ENCODE data around the gene NRBF2. TPM values are rescaled to one million over a fixed set of nuclear protein-coding genes. Genes with fewer than 3 reads are reported as not detected.
"Not testable (repeated sequence)": the region's sequence is repeated elsewhere in the genome, so short reads cannot be mapped to it uniquely, and the experiment has no call there.

Gene NRBF2
- total and polyA plus RNA-seq, 9 of the 15 experiments (the other 6 are each of a cell fraction or from before 2014, with no cell fraction given), result 20.8 to 52.1 (median 30.5) TPM

GRCh38 chr10:63133056-63133820 is at the start of gene NRBF2 (continued):
- TF ChIP-seq TSC22D4 (tag; IDR thresholded peaks at IDR 0.05) (no peak), SMC3 (conservative IDR thresholded peaks at IDR 0.05; ENCODE audit: insufficient read depth, low read depth, low read length) (no peak), WHSC1 (IDR thresholded peaks at IDR 0.05; ENCODE audit: low read length) (no peak), CBX2 (IDR thresholded peaks at IDR 0.05; ENCODE audit: insufficient read depth, low read length, poor library complexity, severe bottlenecking) (no peak), RFX5 (IDR thresholded peaks at IDR 0.05; ENCODE audit: low read depth, low read length) (peak; percentile 52; the same call in 1 of the 2 replicates), ATF6 (CRISPR knock-in tag; IDR thresholded peaks at IDR 0.05) (peak; percentile 59; the same call in 1 of the 2 replicates), ZNF253 (CRISPR knock-in tag; conservative IDR thresholded peaks at IDR 0.05) (no peak), ZMIZ1 (IDR thresholded peaks at IDR 0.05; ENCODE audit: low read depth in 2 of 2, low read length in 2 of 2) (peak in 1 of 2 experiments; percentile 80; a peak in 2 of 4 replicates), ZNF766 (CRISPR knock-in tag; conservative IDR thresholded peaks at IDR 0.05) (0 out of 2 replicates have a peak, but pooled peaks have one; percentile 14)

- H3K27me3 ChIP-seq (ENCODE audit: control insufficient read depth in 2 of 2, insufficient read depth in 2 of 2, low read length in 2 of 2); in situ Hi-C loops (cut with MboI); FAIRE-seq; H3K79me2 ChIP-seq (ENCODE audit: control insufficient read depth, insufficient read depth, low read length); H4K20me1 ChIP-seq (replicated peaks; ENCODE audit: control insufficient read depth, insufficient read depth, low read length); H3K4me1 ChIP-seq (replicated peaks in 1 of 2; ENCODE audit: control insufficient read depth in 2 of 2, insufficient read depth in 2 of 2, low read length in 2 of 2); H3K4me2 ChIP-seq (ENCODE audit: insufficient read depth, low read length); H3K27ac ChIP-seq (ENCODE audit: extremely low read depth, low read depth, low read length); DNase-seq (ENCODE audit: extremely low read depth in 1 of 4, low spot score in 3 of 4); H3K9me3 ChIP-seq (replicated peaks; ENCODE audit: control insufficient read depth, insufficient read depth, low read depth, low read length); H3K9ac ChIP-seq (ENCODE audit: insufficient read depth in 1 of 2, low read depth in 2 of 2, low read length in 2 of 2); BruUV-seq (replicated peaks); H3K9me1 ChIP-seq (ENCODE audit: control insufficient read depth, insufficient read depth, low read length); ATAC-seq; H2AFZ ChIP-seq (ENCODE audit: low read depth, low read length); H3K36me3 ChIP-seq (ENCODE audit: control insufficient read depth, insufficient read depth, low read length); H3K4me3 ChIP-seq: not testable (repeated sequence)
- 41% methylated on average over 14 of the region's 14 CpGs for WGBS (ENCODE audit: insufficient coverage, low coverage, missing lambda C conversion rate)
- ChIA-PET POLR2A (interaction anchor here (0.6 to 1.7 kb wide), 8 partner anchors 10 to 1405 kb away, joined by 3 to 5 read pairs (median 3); no protein-coding TSS in a partner anchor), CTCF (ENCODE audit: low intra/inter-chr PET ratio) (interaction anchor here (0.6 to 1.3 kb wide), 4 partner anchors 75 to 647 kb away, joined by 3 to 7 read pairs (median 4); no protein-coding TSS in a partner anchor)
- intact Hi-C loops (cut with micrococcal nuclease), result loop anchor here (5.0 kb wide), 5 partner anchors 74 to 646 kb away; no protein-coding TSS in a partner anchor
Observed at GRCh38 chr10:63083406-63083805, 49.7 kb upstream of the NRBF2 start.
